A549 treated with dexamethasone at 1 μM for 4 hours (cell line): ENCODE data around the gene BEND6. TPM values are rescaled to one million over a fixed set of nuclear protein-coding genes. Genes with fewer than 3 reads are reported as not detected.

Experiments used
- total RNA-seq: library from RNA; stranded (reverse); fragments of 200-300 nt; extraction: Qiagen RNA extraction; gene quantifications from 5 replicates; pipeline ENCODE4 v1.2.3, GENCODE V29; 2022

Gene BEND6
- 0.82 to 1.4 TPM (median 1.2 TPM) in 5 replicates for total RNA-seq

GRCh38 chr6:56954403-56955170 lies at the start of gene BEND6:
BEND6 (plus strand) TSS chr6:56955107; CDS start chr6:56981811, 26,704 bp downstream.

GRCh38 chr6:57046332-57047256 lies 91.7 kb downstream of the BEND6 start, which contains the start of gene KIAA1586:
KIAA1586 (plus strand) TSS chr6:57046693; CDS start chr6:57046756, 63 bp downstream.

Other genes with a start within 250 kb of the BEND6 start
- 3.9 to 6.2 TPM (median 4.9 TPM) in 5 replicates for gene KIAA1586, start 91.6 kb downstream of the BEND6 start, total RNA-seq
- gene ZNF451, start 135.1 kb downstream of the BEND6 start, total RNA-seq = 8.0 to 12.1 TPM (median 9.7 TPM) in 5 replicates
- 6.1 to 7.0 TPM (median 6.7 TPM) in 5 replicates for gene BAG2, start 217.2 kb downstream of the BEND6 start, total RNA-seq